ENCODE results near the gene NMRK1. TPM values are rescaled to one million over a fixed set of nuclear protein-coding genes. Genes with fewer than 3 reads are reported as not detected.

NMRK1 gene
- total and polyA plus RNA-seq, 2 of the 13 experiments (the other 11 are each of a cell fraction or from before 2014, with no cell fraction given) = 9.1 to 12.9 TPM

GRCh38 chr9:75047506-75047905, 40.4 kb downstream of the NMRK1 start:
- in situ Hi-C loops (cut with HindIII; ENCODE audit: extremely low pct_ligation_motif_present, low pct_unique_long_range_greater_than_20kb) (no loop called here), intact Hi-C loops (cut with micrococcal nuclease; ENCODE audit: unreplicated experiment) (no loop called here)
- DNase-seq (ENCODE audit: low spot score) (no peak), ATAC-seq (no peak), FAIRE-seq (no peak)
- BruUV-seq (replicated peaks) = no TSS peak
- Histone ChIP-seq H3K4me1 (ENCODE audit: insufficient read depth, low read length) (no peaks in the 10 kb centered on the region), H3K4me3 (replicated peaks in 1 of 3; ENCODE audit: insufficient read depth in 1 of 3, low read depth in 2 of 3, low read length in 3 of 3) (no peak overlapping the region), H2AFZ (ENCODE audit: low read length) (no peak overlapping the region), H4K20me1 (ENCODE audit: insufficient read depth, low read length) (no peaks in the 10 kb centered on the region), H3K79me2 (ENCODE audit: insufficient read depth, low read length) (no peaks in the 10 kb centered on the region), H3K9ac (ENCODE audit: insufficient read depth, low read depth, low read length) (no peak overlapping the region), H3K27ac (ENCODE audit: extremely low read length, insufficient read depth, low read length) (no peak overlapping the region), H3K36me3 (replicated peaks in 1 of 2; ENCODE audit: control insufficient read depth in 1 of 2, insufficient read depth in 2 of 2, low read length in 2 of 2) (no peaks in the 10 kb centered on the region), H3K27me3 (ENCODE audit: control insufficient read depth in 1 of 2, insufficient read depth in 2 of 2, low read length in 2 of 2) (no peaks in the 10 kb centered on the region), H3K4me2 (ENCODE audit: low read depth, low read length) (no peak overlapping the region), H3K9me3 (ENCODE audit: low read length) (no peaks in the 10 kb centered on the region)
- WGBS (ENCODE audit: low lambda C conversion rate) = 38% methylated on average over 2 of the region's 2 CpGs
- TF ChIP-seq KLF12 (CRISPR knock-in tag; IDR thresholded peaks at IDR 0.05; ENCODE audit: borderline replicate concordance) = no peak
- no peak for TF ChIP-seq IRF9 (CRISPR knock-in tag; IDR thresholded peaks at IDR 0.05; ENCODE audit: borderline replicate concordance)
- no peak for TF ChIP-seq PRDM15 (CRISPR knock-in tag; IDR thresholded peaks at IDR 0.05)
- no peak for TF ChIP-seq KDM6A (CRISPR knock-in tag; IDR thresholded peaks at IDR 0.05; ENCODE audit: low read depth)
- no peak for TF ChIP-seq SOX5 (CRISPR knock-in tag; IDR thresholded peaks at IDR 0.05; ENCODE audit: borderline replicate concordance)
- no peak for TF ChIP-seq MAX (IDR thresholded peaks at IDR 0.05)
- TF ChIP-seq ZKSCAN5 (CRISPR knock-in tag; IDR thresholded peaks at IDR 0.05) = no peak
- no peak for TF ChIP-seq MLXIP (CRISPR knock-in tag; IDR thresholded peaks at IDR 0.05; ENCODE audit: borderline replicate concordance)
- no peak for TF ChIP-seq MATR3 (CRISPR knock-in tag; IDR thresholded peaks at IDR 0.05)
- no peak for TF ChIP-seq PRPF4 (IDR thresholded peaks at IDR 0.05; ENCODE audit: low read depth, low read length, poor library complexity, severe bottlenecking)
- TF ChIP-seq ZNF382 (CRISPR knock-in tag; IDR thresholded peaks at IDR 0.05; ENCODE audit: borderline replicate concordance) = no peak
- no peak for TF ChIP-seq GABPB1 (CRISPR knock-in tag; IDR thresholded peaks at IDR 0.05)
- POLR2A ChIA-PET = no interaction called here
- CTCF ChIA-PET (ENCODE audit: low intra/inter-chr PET ratio, low total read pairs) = no interaction called here

Measured in HepG2 (cell line).